ENCODE data around the gene PET100.

Gene PET100

DNA sequence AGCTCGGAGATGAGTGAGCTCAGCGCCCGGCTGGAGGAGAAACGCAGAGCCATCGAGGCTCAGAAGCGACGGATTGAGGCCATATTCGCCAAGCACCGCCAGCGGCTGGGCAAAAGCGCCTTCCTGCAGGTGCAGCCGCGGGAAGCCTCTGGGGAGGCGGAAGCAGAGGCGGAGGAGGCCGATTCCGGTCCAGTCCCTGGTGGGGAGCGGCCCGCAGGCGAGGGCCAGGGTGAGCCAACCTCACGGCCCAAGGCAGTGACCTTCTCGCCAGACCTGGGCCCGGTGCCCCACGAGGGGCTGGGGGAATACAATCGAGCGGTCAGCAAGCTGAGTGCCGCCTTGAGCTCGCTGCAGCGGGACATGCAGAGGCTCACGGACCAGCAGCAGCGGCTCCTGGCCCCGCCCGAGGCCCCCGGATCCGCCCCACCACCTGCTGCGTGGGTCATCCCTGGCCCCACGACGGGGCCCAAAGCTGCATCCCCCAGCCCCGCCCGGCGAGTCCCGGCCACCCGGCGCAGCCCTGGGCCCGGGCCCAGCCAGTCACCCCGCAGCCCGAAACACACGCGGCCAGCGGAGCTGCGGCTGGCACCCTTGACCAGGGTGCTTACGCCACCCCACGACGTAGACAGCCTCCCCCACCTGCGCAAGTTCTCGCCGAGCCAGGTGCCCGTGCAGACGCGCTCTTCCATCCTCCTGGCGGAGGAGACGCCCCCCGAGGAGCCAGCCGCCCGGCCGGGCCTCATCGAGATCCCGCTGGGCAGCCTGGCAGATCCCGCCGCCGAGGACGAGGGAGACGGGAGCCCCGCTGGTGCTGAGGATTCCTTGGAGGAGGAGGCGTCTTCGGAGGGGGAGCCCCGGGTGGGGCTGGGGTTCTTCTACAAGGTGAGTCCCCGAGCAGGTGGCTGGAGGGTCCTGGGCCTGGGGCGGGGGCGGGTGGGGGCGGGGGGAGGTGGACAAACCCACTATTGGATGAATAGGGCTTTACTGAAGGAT lies 17.0 kb upstream of the PET100 start:
- DNase-seq (ENCODE audit: low read depth in 1 of 2, low spot score in 1 of 2): no peak

DNA sequence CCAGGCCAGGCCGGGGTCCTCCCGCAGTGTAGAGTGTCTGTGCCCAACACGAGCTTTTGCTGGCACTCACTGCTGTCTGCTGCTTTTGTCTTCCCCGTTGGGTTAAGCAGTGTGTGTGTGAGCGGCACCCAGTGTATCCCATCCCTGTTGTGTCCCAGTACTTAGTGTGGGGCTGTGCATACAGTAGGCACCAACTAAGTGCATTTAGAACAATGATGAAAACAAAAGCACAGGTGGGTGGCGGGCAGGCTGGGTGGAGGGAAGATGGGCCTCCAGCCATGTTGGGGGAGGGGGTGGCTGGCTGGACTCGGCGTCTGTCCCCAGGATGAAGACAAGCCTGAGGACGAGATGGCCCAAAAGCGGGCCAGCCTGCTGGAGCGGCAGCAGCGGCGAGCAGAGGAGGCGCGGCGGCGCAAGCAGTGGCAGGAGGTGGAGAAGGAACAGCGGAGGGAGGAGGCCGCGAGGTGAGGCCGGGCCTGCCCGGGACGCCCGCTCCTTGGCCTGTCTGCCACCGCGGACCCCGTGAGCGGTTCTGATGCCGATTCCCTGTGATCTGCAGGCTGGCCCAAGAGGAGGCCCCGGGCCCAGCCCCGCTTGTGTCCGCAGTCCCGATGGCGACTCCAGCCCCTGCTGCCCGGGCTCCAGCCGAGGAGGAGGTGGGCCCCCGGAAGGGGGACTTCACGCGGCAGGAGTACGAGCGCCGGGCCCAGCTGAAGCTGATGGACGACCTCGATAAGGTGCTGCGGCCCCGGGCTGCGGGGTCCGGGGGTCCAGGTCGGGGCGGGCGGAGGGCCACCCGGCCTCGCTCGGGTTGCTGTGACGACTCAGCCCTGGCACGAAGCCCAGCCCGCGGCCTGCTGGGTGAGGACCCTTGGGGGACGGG lies 14.5 kb upstream of the PET100 start:
- no peak for DNase-seq (ENCODE audit: low read depth in 1 of 2, low spot score in 1 of 2)

DNA sequence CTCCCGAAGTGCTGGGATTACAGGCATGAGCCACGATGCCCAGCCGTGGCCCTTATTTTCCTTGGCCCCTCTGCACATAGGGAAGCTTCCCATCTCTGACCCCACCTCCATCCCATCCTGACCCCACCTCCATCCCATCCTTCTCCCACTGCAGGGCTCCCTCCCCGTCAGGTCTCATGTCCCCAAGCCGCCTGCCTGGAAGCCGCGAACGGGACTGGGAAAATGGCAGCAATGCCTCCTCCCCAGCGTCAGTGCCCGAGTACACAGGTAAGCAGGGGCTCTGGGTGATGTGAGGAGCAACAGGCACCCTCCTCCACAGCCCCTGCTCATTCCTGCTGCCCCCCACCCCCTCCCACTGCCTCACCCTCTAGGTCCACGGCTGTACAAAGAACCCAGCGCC lies 12.4 kb upstream of the PET100 start:
- DNase-seq (ENCODE audit: low read depth in 1 of 2, low spot score in 1 of 2): no peak

DNA sequence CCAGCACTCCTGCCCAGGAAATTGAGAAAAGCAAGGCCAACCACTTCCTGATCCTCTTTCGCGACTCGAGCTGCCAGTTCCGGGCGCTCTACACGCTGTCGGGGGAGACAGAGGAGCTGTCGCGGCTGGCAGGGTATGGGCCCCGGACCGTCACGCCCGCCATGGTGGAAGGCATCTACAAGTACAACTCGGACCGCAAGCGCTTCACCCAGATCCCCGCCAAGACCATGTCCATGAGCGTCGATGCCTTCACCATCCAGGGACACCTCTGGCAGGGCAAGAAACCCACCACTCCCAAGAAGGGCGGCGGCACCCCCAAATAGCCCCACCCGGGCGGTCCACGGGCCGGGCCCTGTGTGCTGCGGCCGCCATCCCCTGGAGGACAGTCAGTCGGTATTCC lies 11.9 kb upstream of the PET100 start:
- DNase-seq (ENCODE audit: low read depth in 1 of 2, low spot score in 1 of 2): no peak

DNA sequence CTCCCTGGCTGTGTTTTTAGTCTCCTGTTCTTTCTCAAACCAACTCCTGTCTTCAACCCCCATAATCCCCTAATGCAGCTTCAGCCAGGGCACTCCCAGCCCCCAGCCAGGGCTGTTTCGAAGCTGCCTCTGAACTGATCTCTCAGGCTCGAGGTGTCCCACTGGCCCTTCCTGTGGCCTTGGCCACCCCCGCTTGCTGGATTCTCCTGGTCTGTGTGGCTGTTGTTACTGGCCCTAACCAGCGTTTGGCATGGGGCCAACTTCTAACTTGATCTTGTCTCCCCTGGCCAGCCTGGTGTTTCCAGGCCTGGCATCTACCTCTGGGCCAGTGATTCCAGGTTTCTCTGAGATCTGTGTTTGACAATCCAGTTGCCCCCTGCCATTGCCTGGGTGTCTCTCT lies 11.2 kb upstream of the PET100 start:
- DNase-seq (ENCODE audit: low read depth in 1 of 2, low spot score in 1 of 2): no peak

DNA sequence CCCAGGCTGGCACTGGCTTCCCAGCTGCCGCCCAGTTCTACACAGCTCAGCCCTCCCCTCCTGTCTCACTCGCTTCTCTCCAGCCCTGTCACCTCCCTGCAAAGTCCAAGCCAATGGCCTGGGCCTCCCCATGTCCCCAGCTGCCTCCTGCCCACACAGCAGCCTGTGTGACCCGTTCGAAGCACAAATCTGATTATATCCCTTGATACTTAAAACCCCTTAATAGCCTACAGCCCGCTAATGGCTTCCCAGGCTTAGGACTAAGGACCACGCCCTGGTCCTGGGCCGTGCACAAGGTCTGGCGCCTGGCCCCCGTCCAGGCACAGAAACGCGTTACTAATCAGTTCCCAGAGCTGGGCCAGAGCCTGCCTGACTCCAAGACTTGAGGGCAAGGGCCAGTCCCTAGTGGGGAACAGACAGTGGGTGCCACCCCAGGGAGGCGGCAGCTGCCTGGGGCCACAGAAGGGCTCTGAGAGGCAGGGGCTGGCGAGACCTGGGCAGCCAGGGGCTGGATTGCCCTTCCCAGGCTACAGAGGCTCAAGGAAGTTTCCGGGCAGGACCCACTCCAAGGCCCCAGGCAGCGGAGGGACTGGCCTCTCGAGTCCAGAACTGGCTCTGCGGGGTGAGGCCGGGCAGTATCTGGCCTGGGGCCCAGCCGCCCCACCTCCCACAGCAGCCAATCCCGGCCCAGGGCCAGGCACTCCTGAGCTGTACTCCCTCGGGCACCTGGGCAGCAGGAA lies 10.7 kb upstream of the PET100 start:
- no peak for DNase-seq (ENCODE audit: low read depth in 1 of 2, low spot score in 1 of 2)

DNA sequence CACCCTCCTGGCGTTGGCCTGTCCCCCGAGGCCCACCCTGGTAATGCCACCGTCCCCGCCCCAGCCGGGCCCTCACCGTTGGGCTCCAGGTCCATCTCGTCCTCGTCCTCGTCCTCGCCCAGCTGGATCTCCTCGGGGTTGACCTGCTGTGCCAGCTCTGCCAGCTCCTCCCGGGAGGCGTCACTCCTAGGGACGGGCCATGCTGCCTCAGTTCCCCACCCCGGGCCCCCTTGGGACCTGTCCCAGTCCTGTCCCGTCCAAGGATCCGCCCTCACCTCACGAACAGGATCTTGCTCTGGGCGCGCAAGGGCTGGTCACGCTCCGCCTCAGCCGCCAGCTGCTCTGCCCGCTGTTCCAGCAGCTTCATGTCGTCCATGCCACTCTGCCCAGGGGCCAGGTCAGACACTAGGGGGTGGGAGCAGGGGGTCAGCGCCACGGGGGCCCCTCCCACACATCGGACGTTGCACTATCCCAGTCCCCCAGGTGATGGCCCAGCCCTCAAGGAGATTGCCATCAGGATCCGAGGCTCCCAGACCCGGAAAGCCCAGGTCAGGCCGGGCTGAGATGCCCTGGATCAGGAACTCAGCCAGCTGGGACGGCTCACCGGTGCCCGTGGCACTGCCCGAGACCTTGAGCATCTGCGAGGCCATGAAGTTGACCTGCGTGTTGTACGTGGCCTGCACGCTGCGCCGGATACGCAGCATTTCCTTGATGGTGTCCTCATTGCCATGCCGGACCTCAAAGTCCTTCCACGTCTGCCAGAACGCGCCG lies 9.7 kb upstream of the PET100 start:
- DNase-seq (ENCODE audit: low read depth in 1 of 2, low spot score in 1 of 2): no peak

DNA sequence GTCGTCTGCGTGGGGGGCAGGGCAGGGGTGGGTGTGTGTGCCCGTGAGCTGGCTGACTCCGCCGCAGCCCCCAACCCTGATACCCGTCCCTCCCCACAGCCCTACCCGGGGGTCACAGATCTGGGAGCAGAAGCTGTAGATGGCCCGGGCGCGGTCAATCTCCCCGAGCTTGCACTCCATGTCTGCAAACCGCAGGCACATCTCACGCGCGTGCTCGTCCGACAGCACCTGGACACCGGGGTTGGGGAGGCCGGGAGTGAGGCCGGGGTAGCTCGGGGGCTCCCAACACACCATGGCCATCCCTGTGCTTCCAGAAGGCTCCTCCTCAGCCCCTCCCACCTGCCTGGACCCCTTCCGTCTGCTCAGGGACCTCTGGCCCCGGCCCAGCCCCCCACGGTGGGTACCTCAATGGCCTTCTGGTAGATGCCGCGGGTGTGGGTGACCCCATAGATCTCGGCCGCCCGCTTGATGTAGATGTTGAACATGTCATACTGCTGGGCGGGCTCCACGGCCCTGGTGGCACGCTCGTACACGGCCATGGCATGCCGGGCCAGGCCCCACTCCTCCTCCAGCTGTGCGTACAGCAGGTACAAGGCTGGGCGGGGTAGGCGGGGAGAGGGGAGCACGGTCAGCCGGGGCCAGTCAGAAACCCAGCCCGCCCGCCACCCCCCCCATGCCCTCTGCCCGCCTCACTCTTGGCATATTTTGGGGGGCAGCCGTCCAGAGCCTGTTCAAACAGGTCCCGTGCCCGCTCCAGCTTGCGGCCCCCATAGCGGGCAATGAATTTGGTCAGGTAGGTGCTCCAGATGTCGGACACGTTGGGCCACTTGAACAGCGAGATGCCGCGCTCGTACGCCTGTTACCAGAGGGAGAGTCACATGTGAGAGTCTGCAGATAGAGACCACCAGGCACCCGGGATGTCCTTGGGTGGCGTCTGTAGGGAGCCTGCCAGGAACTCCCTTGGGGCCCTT lies 8.9 kb upstream of the PET100 start:
- DNase-seq (ENCODE audit: low read depth in 1 of 2, low spot score in 1 of 2): no peak

DNA sequence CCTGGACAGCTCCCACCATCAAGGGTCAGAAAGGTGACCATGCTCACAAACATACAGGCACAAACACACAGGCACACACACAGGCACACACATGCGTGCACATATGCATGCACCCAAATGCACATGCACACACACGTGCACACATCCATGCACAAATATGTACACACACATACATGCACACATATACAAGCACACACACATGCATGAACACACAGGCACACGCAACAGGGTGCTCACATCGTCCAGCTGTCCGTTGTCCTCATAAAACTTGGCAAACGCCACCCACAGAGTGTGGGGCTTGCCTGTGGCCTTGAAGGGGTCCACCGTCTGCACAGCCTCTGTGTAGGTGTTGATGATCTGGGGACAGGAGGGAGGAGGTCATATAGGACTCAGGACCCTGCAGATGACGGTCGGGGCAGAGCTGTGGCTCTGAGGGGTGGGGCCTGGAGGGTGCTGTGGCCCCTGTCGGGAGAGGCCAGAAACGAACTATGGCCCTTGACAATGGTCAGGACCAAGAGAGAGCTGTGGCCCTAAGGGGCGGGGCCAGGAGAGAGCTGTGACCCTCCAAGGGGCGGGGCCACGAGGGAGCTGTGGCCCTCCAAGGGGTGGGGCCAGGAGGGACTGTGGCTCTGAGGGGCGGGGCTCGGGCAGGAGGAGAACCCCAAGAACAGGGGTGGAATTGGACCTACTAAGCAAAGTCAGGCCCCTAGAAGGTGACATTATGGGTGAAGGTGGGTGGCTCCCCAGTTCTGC lies 6.5 kb upstream of the PET100 start:
- no peak for DNase-seq (ENCODE audit: low read depth in 1 of 2, low spot score in 1 of 2)

DNA sequence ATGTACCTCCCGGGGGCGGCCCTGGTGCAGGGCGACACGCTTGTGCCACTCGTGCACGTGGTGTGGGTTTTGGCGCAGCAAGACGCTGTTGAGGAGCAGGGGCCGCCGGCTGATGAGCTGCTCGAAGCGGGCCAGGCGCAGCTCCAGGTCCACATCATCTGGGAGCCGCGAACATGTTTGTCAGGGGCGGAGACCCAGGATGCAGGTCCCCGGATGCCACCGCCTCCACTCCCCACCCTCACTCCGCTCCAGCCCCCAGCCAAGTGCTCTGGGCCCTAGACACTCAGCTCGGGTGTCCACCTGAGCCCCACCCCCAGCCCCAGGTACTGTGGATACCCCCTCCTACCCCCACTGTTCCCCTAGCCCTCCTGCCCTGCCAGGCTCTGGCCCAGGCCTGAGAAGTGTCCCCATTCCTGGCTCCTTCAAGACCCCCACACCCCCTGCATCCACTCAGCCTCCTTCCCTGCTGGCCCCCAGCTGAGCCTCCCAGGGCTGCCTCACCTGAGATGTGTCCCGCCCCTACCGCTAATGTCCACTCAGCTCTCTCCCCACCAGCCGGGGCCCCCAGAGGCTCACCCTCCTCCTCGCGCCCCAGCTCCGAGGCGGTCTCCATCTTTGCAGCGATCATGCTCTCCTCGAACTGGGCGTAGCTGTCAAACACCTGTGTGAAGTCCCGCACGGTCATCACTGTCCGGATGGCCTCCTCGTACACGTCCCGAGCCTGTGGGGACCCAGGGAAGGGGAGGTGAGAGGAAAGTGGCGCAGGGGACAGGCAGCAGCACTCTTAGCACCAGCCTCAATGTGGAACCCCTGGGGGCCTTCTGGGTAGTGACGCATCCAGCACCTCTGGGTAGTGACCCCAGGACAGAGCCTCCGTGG lies 5.6 kb upstream of the PET100 start:
- DNase-seq (ENCODE audit: low read depth in 1 of 2, low spot score in 1 of 2): no peak

DNA sequence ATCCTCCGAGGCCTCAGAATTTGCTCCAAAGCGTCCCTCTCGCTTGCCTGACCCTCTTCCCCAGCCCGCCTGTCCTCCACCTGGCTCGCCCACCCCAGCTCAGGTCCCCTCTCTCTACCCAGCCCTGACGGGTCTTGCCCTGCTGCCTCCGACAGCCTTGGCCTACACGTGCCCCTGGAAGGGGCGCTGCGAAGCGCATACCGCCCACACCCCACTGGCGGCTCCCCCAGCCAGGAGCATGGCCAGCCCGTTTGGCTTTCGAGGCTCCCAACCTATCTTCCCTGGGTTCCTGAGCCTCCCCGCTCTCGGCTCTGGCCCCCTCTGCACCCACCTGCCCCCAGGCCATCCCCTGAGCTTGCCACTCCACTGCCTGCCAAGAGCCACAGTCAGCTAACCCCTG lies 4.8 kb upstream of the PET100 start:
- DNase-seq (ENCODE audit: low read depth in 1 of 2, low spot score in 1 of 2): no peak

DNA sequence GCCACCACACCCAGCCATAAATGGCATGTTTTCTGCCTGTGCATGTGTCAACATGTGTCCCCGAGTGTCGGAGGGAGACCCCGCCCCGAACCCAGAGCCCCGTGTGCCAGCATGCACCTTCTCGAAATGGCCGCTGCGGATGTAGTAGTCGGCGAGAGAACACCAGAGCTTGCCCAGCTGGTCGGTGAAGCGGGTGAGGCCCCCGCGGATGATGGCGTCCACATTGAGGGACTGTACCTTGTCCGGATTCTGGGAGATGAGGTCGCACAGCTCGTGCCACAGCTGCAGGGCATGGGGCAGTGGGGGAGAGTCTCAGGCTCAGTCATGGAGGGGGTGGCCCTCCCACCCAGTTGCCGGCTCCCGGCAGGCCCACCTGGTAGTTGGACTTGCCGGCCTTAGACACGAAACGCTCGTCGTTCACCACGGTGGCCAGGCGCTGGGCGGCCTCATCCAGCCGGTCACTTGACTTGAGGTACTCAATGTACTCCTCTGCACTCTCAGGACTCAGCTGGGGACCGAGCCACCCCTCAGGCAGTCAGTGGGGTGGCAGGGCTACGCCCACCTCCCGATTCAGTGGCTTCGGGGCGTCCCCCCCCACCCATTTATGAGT lies 3.7 kb upstream of the PET100 start:
- no peak for DNase-seq (ENCODE audit: low read depth in 1 of 2, low spot score in 1 of 2)

DNA sequence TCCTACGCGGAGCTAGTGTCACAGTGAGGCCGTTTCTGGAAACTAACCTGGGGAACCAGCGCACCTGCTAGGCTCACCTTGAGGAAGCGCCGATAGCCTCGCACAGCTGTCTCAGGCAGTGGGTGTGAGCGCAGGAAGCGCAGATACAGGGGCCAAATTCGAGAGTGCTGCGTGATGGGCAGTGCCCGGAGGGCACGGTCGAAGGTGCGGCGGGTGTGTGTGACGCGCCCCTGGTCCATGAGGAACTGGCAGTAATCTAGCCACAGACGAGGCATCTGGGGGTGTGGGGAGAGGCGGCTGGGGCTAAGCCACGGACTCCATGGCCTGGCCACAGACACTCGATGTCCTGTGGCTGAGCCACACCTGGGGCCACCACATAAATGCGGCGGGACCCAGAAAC lies 2.4 kb upstream of the PET100 start:
- DNase-seq (ENCODE audit: low read depth in 1 of 2, low spot score in 1 of 2): no peak

DNA sequence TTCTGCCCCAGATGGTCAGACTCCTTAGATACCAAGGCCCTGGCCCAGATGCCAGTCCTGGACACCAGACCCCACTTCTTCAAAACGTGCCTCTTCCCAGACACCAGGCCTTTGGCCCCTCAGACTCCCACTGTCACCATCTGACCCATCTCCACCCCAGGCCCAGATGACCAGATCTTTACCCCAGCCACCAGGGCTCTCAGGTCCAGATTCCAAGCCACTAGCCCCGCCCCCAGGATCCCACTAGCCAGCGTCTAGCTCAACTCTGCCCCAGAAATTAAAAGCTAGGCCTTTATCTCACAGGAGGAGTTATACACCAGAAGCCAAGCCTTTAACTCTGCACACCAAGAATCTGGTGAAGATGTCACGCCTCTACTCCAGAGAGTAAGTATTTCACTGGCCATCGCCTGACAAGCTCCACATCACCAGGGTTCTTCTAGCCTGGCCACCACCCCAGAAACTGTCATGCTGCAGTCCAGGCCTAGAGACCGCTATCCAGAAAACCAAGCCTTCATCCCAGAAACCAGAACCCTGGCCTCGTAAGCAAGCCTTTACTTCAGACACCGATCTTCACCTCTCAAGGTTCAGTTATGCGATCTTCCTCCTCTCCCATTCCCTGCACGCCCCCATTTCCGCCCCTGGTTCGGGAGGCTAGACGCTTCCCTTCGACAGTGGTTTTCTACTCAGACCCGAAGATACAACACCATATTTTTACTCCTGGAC lies 843 bp upstream of the PET100 start:
- DNase-seq (ENCODE audit: low read depth in 1 of 2, low spot score in 1 of 2): no peak

DNA sequence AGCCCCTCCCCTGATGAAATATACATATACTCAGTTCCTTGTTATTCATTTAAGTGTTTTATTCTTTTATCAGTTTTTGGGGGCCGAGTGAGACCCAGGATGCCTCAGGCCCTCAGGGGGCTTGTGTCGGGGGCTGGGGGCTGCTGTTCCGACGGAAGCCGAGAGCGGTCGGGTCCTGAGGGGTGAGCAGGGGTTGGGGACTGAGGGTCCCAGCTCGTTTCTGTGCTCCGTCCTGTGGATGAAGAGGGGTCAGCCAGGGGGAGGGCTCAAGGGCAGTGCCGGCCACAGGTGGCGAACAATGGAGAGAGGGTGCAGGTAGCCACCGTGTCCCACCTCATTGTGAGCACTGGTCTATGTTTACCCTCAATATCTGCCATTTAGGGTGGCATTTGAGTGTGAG lies 2.0 kb downstream of the PET100 start:
- DNase-seq (ENCODE audit: low read depth in 1 of 2, low spot score in 1 of 2): no peak

DNA sequence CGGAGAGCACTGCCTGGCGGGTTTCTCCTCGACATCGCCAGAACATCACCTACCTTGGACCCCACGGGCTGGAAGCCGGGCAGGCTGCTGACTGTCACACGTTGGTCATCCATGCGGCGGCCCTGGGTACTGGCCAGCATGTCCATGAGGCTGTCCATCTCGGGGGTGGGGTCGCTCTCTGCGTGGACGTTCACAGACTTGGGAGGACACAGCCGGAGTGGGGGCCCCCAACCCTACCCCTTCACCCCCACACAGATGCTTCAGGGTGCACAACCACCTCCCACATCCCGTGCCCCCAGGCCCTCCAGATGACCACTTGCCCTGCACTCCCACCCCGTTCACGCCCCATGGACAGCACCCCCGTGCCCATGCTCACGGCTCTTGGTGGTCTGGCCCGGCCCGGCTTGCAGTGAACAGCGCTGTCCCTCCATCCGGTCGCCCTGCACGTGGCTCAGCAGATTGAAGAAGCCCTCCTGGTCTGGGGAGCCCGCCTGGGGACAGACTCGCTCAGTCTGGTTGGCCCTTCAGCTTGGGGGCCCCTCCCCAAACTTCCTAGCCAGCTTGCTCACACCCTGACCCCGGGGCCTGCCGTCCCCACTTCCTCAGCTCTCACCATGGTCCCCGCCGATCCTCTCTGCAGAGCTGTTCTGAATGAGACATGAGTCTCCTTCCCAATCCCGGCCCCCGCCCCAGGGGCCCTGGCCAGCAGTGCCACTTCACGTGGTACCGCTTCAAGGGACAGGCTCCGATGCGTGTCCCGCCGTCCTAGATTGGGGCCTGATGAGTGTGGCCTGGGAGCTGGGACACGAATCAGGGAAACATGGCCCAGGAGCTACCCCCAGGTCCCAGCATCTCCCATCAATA lies 3.0 kb downstream of the PET100 start:
- no peak for DNase-seq (ENCODE audit: low read depth in 1 of 2, low spot score in 1 of 2)
